Stimulated activated CD4-positive, alpha-beta T cell treated with anti-CD3 and anti-CD28 coated beads, Interleukin-2, amount 100 ng/mL, for 24 hours (primary cell): ENCODE data around the gene EIF3L.
A peak's percentile ranks its signal among the peaks of the same experiment; 100 is the strongest.

ENCODE experiments used
- DNase-seq, 2 donors: peaks; one replicate each; pipeline ENCODE4 v3.0.0-alpha.2; 2020

The EIF3L gene

GRCh38 chr22:37855462-37855861, 6.2 kb downstream of the EIF3L start:
- DNase-seq, result no peak

DNA sequence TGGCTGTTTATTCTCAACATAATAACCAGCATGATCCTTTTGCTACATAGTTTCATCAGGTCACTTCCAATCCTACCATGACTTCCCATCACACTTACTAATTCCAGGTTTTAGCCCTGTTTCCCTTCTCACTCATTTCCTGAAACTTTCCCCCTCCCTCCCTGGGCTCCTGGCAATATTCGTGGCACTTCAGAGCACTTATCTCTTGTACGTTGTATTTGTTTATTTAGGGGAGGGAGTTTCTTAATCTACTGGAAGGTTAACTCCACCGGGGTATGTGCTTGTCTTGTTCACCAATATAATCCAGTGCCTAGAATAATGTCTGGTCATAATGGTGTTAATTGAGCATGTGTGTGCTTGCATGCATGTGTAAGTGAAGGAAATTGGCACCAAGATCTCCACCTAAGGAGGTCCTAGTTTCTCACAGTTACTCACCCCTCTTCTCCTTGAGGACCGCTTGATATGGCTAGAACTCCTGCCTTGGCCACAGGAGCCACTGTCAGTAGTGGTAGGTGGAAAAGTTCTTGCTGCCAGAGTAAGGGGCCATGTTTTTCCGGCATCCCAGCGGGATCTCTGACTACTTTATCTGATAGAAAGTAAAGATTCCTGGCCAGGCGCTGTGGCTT, 11.7 kb downstream of the EIF3L start:
- DNase-seq, result no peak

- DNase-seq, result no peak
Observed at GRCh38 chr22:37862570-37863325, 13.5 kb downstream of the EIF3L start.

- DNase-seq, result no peak
Observed at GRCh38 chr22:37865510-37865909, 16.3 kb downstream of the EIF3L start.

- no peak for DNase-seq
Observed at GRCh38 chr22:37870273-37870672, 21.1 kb downstream of the EIF3L start.

DNA sequence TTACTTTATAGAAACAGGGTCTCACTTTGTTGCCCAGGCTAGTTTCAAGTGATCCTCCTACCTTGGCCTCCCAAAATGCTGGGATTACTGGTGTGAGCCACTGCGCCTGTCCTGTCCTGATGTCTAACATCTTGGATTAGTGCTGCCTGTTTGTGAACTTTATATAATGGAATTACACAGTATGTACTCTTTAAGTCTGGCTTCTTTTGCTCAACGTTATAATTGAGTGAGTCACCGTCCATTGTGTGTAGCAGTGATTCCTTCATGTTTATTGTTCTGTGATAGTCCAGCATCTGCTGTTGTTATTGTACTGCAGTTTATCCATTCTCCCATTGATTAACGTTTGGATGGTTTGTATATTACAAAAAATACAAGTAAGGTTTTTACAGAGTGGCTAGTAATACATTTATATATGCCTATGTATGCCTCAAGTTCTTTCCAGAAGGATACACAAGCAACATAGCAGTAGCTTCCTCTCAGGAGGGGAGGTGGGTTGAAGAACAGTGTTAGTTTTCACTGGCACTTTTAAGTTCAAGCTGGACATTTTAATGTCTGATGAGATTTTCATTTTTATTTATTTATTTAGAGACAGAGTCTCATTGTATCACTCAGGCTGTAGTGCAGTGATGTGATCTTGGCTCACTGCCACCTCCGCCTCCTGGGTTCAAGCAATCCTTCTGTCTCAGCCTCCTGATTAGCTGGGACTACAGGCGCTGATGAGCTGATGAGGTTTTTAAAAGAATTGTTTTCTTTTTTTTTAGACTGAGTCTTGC, 31.6 kb downstream of the EIF3L start:
- no peak for DNase-seq

GRCh38 chr22:37884420-37884819, 35.2 kb downstream of the EIF3L start:
- DNase-seq, result no peak

DNA sequence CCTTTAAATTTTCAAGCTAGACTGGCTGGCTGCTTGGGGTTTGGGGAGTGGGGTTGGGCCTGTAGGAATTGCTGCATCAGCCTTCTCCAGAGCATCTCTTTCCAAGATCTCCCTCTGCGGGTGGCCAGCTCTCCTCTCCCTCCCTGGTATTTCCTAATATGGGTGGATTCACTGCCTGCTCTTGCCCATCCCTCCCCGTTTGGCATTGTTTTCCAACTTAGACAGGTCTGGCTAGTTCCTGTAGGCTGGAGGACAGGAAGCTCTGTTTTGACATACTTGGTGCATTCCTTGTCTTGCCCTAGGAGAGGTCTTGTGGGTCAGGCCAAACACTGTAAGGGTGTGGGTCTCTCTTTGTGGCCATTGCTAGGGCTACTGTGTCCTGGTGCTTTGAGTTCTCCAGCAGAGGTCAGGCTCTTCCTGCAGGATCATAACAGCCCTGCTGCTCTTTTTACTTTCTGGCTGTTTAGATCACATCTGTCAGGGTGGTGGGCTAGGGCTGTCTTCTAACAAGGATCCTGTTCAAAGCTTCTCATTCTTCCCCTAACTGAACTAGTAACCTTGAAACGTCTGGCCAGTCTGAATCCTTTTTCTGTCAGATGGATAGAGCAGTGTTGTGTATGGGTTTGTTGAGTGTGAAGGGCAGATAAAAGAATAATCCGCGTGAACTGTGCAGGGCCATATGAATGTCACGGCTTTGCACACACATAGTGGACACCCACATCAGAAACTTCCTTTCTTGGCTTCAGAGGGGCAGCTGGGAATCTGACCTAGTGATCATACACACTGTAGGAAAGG, 38.6 kb downstream of the EIF3L start:
- DNase-seq, result no peak

GRCh38 chr22:37891926-37892325, 42.7 kb downstream of the EIF3L start:
- DNase-seq, result no peak

GRCh38 chr22:37892566-37893335, 43.5 kb downstream of the EIF3L start:
- no peak for DNase-seq

- DNase-seq, result no peak
Observed at GRCh38 chr22:37893583-37893983, 44.4 kb downstream of the EIF3L start.

DNA sequence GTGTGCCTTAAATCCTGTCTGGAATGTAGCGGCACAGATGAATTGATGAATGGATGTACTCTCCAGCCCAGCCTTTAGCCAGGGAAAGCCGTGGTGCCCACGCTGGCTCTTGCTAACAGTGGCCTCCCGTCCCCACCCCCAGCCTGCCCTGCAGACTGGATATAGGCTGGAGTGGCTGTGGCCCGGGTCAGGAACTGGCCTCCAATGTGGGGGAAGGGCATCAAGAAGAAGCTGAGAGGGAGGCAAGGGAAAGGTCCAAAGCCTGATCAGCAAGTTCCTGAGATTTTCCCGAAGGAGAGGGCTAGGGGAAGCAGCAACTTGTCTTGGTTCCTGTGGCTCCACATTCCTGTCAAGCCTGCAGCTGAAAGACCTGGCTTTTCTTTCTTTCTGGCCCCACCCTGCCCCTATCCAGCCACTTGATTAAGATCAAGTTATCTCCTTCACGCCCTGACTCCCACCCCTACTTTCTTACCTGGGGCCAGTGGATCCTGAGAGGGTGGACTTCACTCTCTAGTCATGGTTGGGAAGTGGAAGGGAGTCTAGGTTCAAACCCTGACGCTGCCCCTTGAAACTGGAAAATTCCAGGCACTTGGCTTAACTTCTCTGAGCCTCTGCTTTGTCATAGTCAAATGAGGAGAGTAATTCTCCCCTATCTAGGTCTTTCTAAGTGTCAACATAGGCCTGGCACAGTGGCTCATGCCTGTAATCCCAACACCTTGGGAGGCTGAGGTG, 45.9 kb downstream of the EIF3L start:
- no peak for DNase-seq

DNA sequence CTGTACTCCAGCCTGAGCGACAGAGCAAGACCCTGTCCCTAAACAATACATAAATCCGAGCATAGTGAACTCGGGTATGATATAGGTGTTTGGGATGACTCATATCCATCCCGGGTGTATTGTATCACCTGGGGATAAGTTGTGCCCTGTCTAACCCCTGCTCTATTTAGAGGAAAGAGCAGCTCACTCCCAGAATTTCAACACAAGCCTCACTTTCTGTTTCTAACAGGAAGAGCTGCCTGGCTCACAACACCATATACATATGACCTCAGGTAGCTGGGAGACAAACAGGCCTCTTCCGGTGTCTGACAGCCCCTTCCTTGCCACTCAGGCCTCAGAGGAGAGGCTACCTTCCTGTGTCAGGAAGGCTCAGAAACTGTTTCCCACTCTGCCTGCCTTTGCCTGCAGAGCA, 47.0 kb downstream of the EIF3L start:
- peak in 1 of 2 donors; percentile 29 for DNase-seq

GRCh38 chr22:37896939-37897338, 47.7 kb downstream of the EIF3L start:
- no peak for DNase-seq

- DNase-seq, result no peak
Observed at GRCh38 chr22:37897807-37898206, 48.6 kb downstream of the EIF3L start.

DNA sequence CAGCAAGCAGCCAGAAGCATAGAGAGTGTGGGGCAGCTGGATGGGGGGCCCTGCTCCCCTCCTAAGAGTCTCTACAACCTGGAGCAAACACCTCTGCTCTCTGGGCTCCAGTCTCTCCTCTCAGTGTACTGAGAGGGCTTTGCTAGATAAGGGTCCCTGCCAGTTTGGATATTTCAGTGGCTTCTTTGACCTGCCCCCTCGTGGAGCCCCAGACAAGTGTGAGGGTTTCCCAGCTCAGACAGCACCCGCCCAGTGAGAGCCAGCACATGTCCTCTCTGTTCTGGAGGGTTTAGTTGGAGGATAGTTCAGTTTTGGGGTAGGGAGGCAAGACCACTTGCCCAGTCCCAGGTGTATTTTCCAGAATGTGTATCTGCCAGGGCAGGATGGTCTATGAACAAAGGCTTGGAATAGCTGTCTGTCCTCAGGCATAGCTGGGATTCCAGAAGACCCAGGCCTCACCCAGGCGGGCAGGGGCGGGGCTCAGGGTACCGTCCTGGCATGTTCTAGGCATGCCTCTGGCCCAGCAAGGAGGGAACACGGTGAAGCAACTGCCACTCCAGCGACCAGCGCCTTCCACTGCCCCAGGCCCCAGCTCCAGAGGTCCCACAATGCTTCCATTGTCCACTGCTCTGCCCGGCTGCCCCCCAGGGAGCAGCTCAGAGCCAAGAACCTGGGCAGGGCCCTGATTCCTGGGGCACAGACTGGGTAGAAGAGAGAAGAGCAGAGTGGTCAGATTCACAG, 49.4 kb downstream of the EIF3L start:
- DNase-seq, result no peak

- DNase-seq, result peak in 1 of 2 donors; percentile 27
Observed at GRCh38 chr22:37904572-37905533, 55.6 kb downstream of the EIF3L start.

DNA sequence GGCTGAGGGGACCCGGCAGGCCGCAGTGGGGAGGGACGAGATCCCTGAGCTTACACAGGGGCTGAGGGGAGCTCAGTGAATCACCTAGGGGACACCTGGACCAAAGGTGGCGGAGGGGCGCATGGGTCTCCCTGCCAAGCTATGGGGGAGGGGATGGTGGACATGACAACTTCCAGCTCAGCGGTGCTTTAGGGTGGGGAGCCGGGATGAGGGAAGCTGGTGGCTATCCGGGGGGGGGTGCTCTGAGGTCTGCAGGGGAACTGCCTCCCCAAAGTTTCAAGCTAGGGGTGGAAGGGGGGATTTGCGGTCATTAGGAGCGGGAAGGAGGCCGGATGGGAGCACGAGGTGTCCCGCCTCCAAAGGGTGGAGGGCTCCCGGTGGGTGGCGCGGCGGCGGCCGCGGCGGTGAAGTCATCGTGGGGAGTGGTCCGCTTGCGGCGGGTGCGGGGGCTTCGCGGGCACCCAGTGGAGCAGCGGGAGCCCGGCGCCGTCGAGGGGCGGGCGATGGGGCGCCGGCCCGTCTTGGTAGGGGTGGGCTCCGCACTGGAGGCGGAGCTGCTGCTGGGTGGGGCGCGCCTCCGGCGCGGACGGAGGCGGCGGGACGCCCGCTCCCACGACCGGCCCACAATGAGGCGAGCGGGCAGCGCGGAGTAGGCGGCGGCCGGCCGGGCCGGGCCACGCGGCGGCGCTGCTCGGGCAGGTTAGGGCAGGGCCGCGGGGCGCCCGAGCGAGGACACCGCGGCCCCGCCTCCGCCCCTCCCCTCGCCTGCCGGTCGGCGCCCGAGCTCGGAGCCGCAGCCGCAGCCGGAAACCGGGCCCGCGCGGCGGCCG, 56.5 kb downstream of the EIF3L start, which contains the start of gene MICALL1:
MICALL1 (plus strand) TSS at position 764 of the 830 bp plus-strand sequence. CDS start 126 bp downstream, outside the sequence.
- DNase-seq, result peak; percentile 66 to 76
